ENCODE results near the gene ASMTL.

DNA sequence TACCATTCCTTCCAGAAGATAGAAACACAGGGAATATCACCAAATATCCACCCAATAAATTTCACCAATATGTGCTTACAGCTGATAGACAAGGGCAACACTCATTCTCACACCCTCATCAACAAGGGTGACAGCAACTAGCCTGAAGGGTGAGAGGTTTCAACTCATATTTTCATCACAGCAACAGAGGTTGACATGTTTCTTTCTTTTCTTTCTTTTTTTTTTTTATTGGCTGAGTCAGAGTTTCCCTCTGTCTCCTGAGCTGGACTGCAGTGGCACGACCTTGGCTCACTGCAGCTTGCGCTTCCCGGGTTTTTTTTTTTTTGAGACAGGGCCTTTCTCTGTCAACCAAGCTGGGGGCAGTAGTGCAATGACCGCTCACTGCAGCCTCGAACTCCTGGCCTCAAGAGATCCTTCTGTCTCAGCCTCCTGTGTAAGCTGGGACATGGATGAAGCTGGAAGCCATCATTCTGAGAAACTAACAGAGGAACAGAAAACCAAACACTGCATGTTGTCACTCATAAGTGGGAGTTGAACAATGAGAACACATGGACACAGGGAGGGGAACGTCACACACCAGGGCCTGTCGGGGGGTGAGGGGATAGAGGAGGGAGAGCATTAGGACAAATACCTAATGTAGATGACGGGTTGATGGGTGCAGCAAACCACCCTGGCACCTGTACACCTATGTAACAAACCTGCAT lies 27.5 kb upstream of the ASMTL start:
- TF ChIP-seq, protein P1, sequence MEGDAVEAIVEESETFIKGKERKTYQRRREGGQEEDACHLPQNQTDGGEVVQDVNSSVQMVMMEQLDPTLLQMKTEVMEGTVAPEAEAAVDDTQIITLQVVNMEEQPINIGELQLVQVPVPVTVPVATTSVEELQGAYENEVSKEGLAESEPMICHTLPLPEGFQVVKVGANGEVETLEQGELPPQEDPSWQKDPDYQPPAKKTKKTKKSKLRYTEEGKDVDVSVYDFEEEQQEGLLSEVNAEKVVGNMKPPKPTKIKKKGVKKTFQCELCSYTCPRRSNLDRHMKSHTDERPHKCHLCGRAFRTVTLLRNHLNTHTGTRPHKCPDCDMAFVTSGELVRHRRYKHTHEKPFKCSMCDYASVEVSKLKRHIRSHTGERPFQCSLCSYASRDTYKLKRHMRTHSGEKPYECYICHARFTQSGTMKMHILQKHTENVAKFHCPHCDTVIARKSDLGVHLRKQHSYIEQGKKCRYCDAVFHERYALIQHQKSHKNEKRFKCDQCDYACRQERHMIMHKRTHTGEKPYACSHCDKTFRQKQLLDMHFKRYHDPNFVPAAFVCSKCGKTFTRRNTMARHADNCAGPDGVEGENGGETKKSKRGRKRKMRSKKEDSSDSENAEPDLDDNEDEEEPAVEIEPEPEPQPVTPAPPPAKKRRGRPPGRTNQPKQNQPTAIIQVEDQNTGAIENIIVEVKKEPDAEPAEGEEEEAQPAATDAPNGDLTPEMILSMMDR (conservative IDR thresholded peaks at IDR 0.05 in 1 of 2, IDR thresholded peaks at IDR 0.05 in 1 of 2; ENCODE audit: low read depth in 1 of 2, low read length in 2 of 2), result no peak
- TF ChIP-seq EZH2 (IDR thresholded peaks at IDR 0.05; ENCODE audit: low read length, missing control alignments), result no peak

All from fibroblast of lung (primary cell).